ENCODE measurements around the gene ACER3.
"Not testable (repeated sequence)": the region's sequence is repeated elsewhere in the genome, so short reads cannot be mapped to it uniquely, and the experiment has no call there.

ACER3 gene

DNA sequence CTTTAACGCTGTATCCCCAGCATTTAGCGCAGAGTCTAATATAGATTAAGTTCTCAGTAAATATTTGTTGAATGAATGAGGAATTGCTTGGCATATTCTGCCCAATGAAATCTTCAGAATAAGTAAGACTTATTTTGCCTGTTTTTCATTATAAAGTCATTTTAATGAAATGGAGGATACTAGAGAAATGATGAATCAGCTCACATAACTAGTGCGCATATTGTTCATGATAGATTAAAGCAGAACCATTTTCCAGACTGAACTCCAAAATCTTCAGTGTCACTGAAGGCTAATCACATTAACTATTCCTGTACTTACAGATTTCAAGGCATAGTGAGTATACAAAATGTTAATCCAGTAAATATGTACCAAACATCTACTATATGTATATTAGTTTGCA is 29.6 kb downstream of the ACER3 start:
- Mint-ChIP-seq H3K4me1 (no peaks in the 10 kb centered on the region), H3K27ac (no peak overlapping the region), H3K9me3 (no peaks in the 10 kb centered on the region), H3K36me3 (ENCODE audit: low read depth) (no peaks in the 10 kb centered on the region), H3K4me3 (no peak overlapping the region), H3K27me3 (ENCODE audit: low read depth) (no peaks in the 10 kb centered on the region)
- TF ChIP-seq, protein P1, sequence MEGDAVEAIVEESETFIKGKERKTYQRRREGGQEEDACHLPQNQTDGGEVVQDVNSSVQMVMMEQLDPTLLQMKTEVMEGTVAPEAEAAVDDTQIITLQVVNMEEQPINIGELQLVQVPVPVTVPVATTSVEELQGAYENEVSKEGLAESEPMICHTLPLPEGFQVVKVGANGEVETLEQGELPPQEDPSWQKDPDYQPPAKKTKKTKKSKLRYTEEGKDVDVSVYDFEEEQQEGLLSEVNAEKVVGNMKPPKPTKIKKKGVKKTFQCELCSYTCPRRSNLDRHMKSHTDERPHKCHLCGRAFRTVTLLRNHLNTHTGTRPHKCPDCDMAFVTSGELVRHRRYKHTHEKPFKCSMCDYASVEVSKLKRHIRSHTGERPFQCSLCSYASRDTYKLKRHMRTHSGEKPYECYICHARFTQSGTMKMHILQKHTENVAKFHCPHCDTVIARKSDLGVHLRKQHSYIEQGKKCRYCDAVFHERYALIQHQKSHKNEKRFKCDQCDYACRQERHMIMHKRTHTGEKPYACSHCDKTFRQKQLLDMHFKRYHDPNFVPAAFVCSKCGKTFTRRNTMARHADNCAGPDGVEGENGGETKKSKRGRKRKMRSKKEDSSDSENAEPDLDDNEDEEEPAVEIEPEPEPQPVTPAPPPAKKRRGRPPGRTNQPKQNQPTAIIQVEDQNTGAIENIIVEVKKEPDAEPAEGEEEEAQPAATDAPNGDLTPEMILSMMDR (IDR thresholded peaks at IDR 0.05; ENCODE audit: unreplicated experiment in 3 of 3): no peak

DNA sequence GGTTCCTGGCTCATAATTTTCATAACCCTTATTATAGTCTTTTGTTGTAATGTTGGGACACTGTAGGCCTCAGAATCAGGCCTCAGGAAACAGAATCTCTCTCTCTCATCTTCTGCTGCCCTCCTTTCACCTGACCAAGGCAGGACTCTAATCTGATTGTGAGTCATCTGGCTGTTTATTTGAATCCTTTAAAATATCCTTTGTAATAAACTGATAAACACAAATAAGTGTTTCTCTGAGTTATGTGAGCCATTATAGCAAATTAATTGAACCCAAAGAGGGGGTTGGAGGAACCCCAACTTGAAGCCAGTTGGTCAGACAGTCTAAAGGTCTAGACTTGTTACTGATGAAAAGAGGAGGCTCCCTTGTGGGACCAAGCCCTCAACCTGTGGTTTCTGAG is 30.6 kb downstream of the ACER3 start:
- H3K4me3 Mint-ChIP-seq: no peak overlapping the region
- H3K9me3 Mint-ChIP-seq: no peaks in the 10 kb centered on the region
- H3K36me3 Mint-ChIP-seq (ENCODE audit: low read depth): no peaks in the 10 kb centered on the region
- H3K4me1 Mint-ChIP-seq: no peaks in the 10 kb centered on the region
- H3K27ac Mint-ChIP-seq: no peak overlapping the region
- H3K27me3 Mint-ChIP-seq (ENCODE audit: low read depth): no peaks in the 10 kb centered on the region
- TF ChIP-seq, protein P1 (IDR thresholded peaks at IDR 0.05; ENCODE audit: unreplicated experiment in 3 of 3): no peak

DNA sequence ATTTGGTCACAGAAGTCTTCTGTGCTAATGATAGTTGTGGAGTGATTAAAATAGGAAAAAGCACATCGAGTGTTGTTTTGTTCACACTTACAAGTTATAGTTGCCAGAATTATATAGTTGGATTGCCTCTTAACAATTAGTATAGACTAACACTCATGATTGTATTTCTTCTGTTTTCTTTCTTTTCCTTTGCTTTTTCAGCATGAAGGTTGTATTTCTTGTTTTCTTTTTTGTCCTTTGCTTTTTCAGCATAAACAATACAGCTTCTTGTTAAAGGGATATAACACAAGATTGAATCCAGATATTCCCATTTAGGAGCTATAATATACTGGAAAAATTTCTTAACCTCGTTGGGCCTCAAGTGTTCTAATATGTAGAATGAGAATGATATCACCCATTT is 31.1 kb downstream of the ACER3 start:
- Mint-ChIP-seq H3K9me3 (no peaks in the 10 kb centered on the region), H3K4me3 (no peak overlapping the region), H3K27ac (no peak overlapping the region), H3K27me3 (ENCODE audit: low read depth) (no peaks in the 10 kb centered on the region), H3K4me1 (no peaks in the 10 kb centered on the region), H3K36me3 (ENCODE audit: low read depth) (no peaks in the 10 kb centered on the region)
- TF ChIP-seq, protein P1 (IDR thresholded peaks at IDR 0.05; ENCODE audit: unreplicated experiment in 3 of 3): no peak

DNA sequence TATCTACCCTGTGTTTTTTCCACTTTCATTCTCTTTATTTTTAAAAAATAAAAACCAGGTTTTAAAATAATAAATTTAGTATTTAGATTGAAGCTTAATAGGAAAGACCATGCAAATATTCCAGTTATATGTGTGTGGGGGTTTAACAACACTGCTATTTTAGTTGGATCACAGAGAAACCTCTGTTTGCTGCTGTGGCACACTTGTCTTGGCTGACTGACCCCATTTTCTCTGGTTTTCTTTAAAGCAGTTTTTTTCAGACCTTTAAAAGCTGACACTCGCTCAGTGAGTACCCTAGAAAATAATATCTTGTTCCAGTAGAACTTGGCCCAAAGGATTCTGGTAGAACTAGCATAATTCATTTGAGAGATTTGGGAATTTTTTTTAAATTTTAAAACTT is 31.6 kb downstream of the ACER3 start:
- no peak overlapping the region for H3K4me3 Mint-ChIP-seq
- H3K4me1 Mint-ChIP-seq: no peaks in the 10 kb centered on the region
- TF ChIP-seq, protein P1 (IDR thresholded peaks at IDR 0.05; ENCODE audit: unreplicated experiment in 3 of 3): no peak
- H3K36me3 Mint-ChIP-seq (ENCODE audit: low read depth): no peaks in the 10 kb centered on the region
- no peak overlapping the region for H3K27ac Mint-ChIP-seq
- no peaks in the 10 kb centered on the region for H3K9me3 Mint-ChIP-seq
- no peaks in the 10 kb centered on the region for H3K27me3 Mint-ChIP-seq (ENCODE audit: low read depth)

DNA sequence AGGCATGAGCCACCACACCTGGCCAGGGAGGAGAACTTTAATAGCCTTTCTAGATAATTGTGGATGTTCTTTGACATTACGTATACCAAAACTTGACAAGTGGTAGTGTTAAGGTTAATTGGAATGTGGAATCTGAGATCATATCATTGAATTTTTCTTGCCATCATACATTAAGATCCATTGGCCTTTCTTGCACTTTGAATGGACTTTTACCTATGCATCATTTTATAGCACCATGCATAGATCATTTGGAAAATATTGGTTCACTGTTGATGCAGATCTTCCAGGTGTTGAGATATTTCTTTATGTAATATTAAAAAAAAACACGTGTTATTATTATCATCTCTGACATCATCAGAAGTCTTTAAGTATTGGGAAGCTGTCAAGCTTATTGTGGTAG is 36.5 kb downstream of the ACER3 start:
- H3K4me1 Mint-ChIP-seq: no peaks in the 10 kb centered on the region
- no peak overlapping the region for H3K27ac Mint-ChIP-seq
- H3K36me3 Mint-ChIP-seq (ENCODE audit: low read depth): no peaks in the 10 kb centered on the region
- TF ChIP-seq, protein P1 (IDR thresholded peaks at IDR 0.05; ENCODE audit: unreplicated experiment in 3 of 3): no peak
- no peak overlapping the region for H3K4me3 Mint-ChIP-seq
- H3K27me3 Mint-ChIP-seq (ENCODE audit: low read depth): no peaks in the 10 kb centered on the region
- no peaks in the 10 kb centered on the region for H3K9me3 Mint-ChIP-seq

DNA sequence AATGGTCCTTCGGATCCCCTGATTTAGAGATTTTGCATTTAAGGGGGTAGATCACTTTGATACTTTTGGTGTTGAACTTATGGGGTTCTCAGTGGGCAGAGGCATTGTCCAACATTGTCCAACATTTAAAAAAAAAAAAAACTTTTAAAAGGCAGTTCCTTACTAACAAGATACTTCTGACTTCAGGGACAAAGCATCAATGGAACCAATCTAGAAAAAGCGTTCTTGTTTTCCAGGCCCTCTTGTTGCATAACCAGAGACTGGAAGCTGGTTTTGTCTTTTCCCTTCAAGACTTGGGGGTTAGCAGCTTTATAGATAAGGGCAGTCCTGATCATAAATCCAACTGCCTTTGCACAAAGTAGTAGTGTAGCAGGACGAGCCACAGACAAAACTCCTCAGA is 40.4 kb downstream of the ACER3 start:
- Mint-ChIP-seq H3K27me3 (ENCODE audit: low read depth) (no peaks in the 10 kb centered on the region), H3K9me3 (no peaks in the 10 kb centered on the region), H3K4me1 (no peaks in the 10 kb centered on the region), H3K27ac (no peak overlapping the region), H3K36me3 (ENCODE audit: low read depth) (no peaks in the 10 kb centered on the region), H3K4me3 (no peak overlapping the region)
- TF ChIP-seq, protein P1 (IDR thresholded peaks at IDR 0.05; ENCODE audit: unreplicated experiment in 3 of 3): no peak

DNA sequence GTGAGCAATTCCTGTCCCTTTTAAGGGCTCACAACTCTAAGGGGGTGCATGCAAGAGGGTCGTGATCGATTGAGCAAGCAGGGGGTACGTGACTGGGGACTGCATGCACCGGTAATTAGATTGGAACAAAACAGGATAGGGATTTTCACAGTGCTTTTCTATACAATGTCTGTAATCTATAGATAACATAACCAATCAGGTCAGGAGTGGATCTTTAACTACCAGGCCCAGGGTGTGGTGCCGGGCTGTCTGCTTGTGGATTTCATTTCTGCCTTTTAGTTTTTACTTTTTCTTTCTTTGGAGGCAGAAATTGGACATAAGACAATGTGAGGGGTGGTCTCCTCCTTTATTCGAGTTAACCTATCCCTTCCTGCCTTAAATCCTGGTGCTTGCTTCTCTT is 40.9 kb downstream of the ACER3 start:
- H3K27me3 Mint-ChIP-seq (ENCODE audit: low read depth); H3K9me3 Mint-ChIP-seq; H3K36me3 Mint-ChIP-seq (ENCODE audit: low read depth); H3K4me3 Mint-ChIP-seq; H3K4me1 Mint-ChIP-seq; H3K27ac Mint-ChIP-seq: not testable (repeated sequence)

Measured in nephron (organoid).